H1 (cell line): ENCODE results near the gene SCRG1. TPM values are rescaled to one million over a fixed set of nuclear protein-coding genes. Genes with fewer than 3 reads are reported as not detected.

Source experiments
- CEBPB ChIP-seq: IDR thresholded peaks from 2 replicates; pipeline ENCODE4 v1.6.1; 2012; ENCODE audit warnings: low read depth, low read length
- CTCF ChIP-seq, 3 experiments: IDR thresholded peaks; 1 replicate in 2 of 3; 2 replicates in 1 of 3; pipeline versions ENCODE4 v1.5.1 to v1.6.1; 2011; ENCODE audit warnings: low read length in 3 of 3, mild to moderate bottlenecking in 3 of 3, inconsistent platforms in 2 of 3, low read depth in 1 of 3, moderate library complexity in 1 of 3; ENCODE audit not compliant: insufficient read depth in 1 of 3; ENCODE audit errors: control extremely low read depth in 1 of 3
- polyA plus RNA-seq, 7 experiments: library from polyadenylated mRNA; depleted of rRNA in 3 of 7; stranded (reverse) in 5 of 7; unstranded in 2 of 7; fragments of >200 nt in 5 of 7; fragments of 200-250 nt in 2 of 7; gene quantifications; 1 replicate in 5 of 7; 2 replicates in 1 of 7; 4 replicates in 1 of 7; pipeline versions ENCODE4 v1.2.1 to v1.2.3, GENCODE V29; 2011 to 2013; ENCODE audit warnings: missing spikeins in 2 of 7, mixed read lengths in 2 of 7
- total RNA-seq: library from RNA; stranded (reverse); fragmentation: NEBNext Ultra II Directional; extraction: Animal tissue kit (Norgen Biotek cat#: 25700); gene quantifications from 2 replicates; pipeline ENCODE4 v1.2.1, GENCODE V29; 2021

Gene SCRG1
- total and polyA plus RNA-seq, 2 of the 8 experiments (the other 6 are each of a cell fraction or from before 2014, with no cell fraction given), result not detected

- TF ChIP-seq CTCF (IDR thresholded peaks at IDR 0.05; ENCODE audit: control extremely low read depth in 1 of 3, insufficient read depth in 1 of 3, low read depth in 1 of 3, low read length in 3 of 3) (no peak), CEBPB (no peak)
Measured at GRCh38 chr4:173370477-173371291, 28.2 kb downstream of the SCRG1 start, which contains the start of gene SAP30 (continued).
